ENCODE measurements around the gene IFNA14. TPM values are rescaled to one million over a fixed set of nuclear protein-coding genes. Genes with fewer than 3 reads are reported as not detected.

Gene IFNA14
- not detected in 2 replicates for total RNA-seq
- long read RNA-seq: 0 reads

DNA sequence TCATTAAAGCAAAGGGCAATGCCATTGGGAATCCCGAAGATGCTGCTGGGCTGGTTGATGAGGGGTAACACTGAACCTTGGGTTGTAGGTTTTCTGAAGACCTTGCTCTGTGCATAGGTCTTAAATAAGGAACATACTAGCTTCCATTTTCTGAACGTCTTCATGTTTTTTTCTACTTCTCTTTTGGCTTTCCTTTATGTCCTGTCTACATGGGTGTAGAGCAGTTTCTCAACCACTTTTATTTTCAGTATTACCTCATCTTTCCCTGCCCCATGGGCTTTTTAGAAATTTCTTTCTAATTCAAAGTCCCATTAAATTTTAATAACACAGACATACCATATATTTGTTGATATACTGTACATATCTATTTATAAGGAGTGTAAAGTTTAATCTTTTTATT lies at the start of gene IFNA14:
IFNA14 (minus strand) TSS at position 95 of the 400 bp plus-strand sequence; CDS start at position 25, 70 bp downstream.
- Mint-ChIP-seq H3K4me1 (ENCODE audit: low read depth) (no peaks in the 10 kb centered on the region), H3K27ac (no peak within 1 kb of the TSS), H3K4me3 (ENCODE audit: low read depth) (no peak within 1 kb of the TSS), H3K36me3 (ENCODE audit: insufficient read depth) (no peaks in the 10 kb centered on the region), H3K27me3 (peaks cover 56% of the 10 kb centered on the region), H3K9me3 (ENCODE audit: low read depth) (no peaks in the 10 kb centered on the region)
- no peak for TF ChIP-seq CTCF (IDR thresholded peaks at IDR 0.05; ENCODE audit: unreplicated experiment)
- DNase-seq (ENCODE audit: low spot score, unreplicated experiment): no peak

GRCh38 chr9:21287280-21287679 lies 47.5 kb upstream of the IFNA14 start:
- Mint-ChIP-seq H3K4me3 (ENCODE audit: low read depth) (no peak overlapping the region), H3K36me3 (ENCODE audit: insufficient read depth) (no peaks in the 10 kb centered on the region), H3K27me3 (peaks cover 44% of the 10 kb centered on the region), H3K4me1 (ENCODE audit: low read depth) (no peaks in the 10 kb centered on the region), H3K27ac (no peak overlapping the region), H3K9me3 (ENCODE audit: low read depth) (no peaks in the 10 kb centered on the region)
- no peak for DNase-seq (ENCODE audit: low spot score, unreplicated experiment)
- TF ChIP-seq CTCF (IDR thresholded peaks at IDR 0.05; ENCODE audit: unreplicated experiment): no peak

DNA sequence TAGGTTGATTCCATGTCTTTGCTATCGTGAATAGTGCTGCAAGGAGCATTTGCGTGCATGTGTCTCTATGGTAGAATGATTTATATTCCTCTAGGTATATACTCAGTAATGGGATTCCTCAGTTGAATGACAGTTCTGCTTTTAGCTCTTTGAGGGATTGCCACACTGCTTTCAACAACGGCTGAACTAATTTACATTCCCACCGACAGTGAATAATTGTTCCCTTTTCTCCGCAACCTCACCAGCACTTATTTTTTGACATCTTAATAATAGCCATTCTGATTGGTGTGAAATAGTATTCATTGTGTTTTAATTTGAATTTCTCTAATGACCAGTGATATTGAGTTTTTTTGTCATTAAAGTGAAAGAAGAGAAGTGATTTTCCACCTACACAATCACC lies 46.9 kb upstream of the IFNA14 start:
- H3K27me3 Mint-ChIP-seq: peaks cover 44% of the 10 kb centered on the region
- no peaks in the 10 kb centered on the region for H3K4me1 Mint-ChIP-seq (ENCODE audit: low read depth)
- no peak overlapping the region for H3K27ac Mint-ChIP-seq
- DNase-seq (ENCODE audit: low spot score, unreplicated experiment): no peak
- H3K9me3 Mint-ChIP-seq (ENCODE audit: low read depth): no peaks in the 10 kb centered on the region
- H3K4me3 Mint-ChIP-seq (ENCODE audit: low read depth): no peak overlapping the region
- TF ChIP-seq CTCF (IDR thresholded peaks at IDR 0.05; ENCODE audit: unreplicated experiment): no peak
- H3K36me3 Mint-ChIP-seq (ENCODE audit: insufficient read depth): no peaks in the 10 kb centered on the region

DNA sequence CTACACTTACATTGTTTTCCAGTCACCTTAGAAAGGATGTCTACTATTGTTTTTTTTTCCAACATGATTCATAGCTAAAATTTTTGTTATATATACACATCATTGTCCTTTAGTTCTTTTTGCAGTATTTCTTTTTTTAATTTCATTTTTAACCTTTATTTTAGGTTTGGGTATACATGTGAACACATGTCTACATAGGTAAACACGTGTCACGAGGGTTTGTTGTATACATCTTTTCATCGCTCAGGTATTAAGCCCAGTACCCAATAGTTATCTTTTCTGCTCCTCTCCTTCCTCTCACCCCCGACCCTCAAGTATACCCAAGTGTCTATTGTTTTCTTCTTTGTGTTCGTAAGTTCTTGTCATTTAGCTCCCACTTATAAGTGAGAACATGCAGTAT lies 46.3 kb upstream of the IFNA14 start:
- H3K4me3 Mint-ChIP-seq (ENCODE audit: low read depth): no peak overlapping the region
- no peak for TF ChIP-seq CTCF (IDR thresholded peaks at IDR 0.05; ENCODE audit: unreplicated experiment)
- no peak overlapping the region for H3K27ac Mint-ChIP-seq
- no peaks in the 10 kb centered on the region for H3K4me1 Mint-ChIP-seq (ENCODE audit: low read depth)
- no peaks in the 10 kb centered on the region for H3K36me3 Mint-ChIP-seq (ENCODE audit: insufficient read depth)
- no peaks in the 10 kb centered on the region for H3K9me3 Mint-ChIP-seq (ENCODE audit: low read depth)
- H3K27me3 Mint-ChIP-seq: peaks cover 46% of the 10 kb centered on the region
- no peak for DNase-seq (ENCODE audit: low spot score, unreplicated experiment)

DNA sequence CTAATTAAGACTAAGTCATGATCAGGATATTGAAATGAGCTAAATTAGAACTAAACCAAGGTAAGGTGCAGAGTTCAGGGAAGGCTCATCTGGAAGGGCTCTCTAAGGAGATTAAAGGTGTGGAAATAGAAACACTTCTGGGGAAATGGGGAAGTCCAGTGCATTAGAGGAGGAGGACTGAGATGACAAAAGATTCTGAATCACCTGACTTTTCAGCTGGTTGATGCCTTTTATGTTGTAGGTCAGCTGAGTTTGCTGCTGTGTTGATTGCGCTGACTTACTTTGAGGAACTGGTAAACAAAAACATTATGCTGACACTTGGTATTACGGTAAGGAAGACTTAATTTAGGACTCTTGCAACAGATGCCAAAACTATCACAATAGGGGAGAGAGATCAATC lies 41.5 kb upstream of the IFNA14 start:
- no peak overlapping the region for H3K27ac Mint-ChIP-seq
- no peaks in the 10 kb centered on the region for H3K4me1 Mint-ChIP-seq (ENCODE audit: low read depth)
- TF ChIP-seq CTCF (IDR thresholded peaks at IDR 0.05; ENCODE audit: unreplicated experiment): no peak
- DNase-seq (ENCODE audit: low spot score, unreplicated experiment): no peak
- no peaks in the 10 kb centered on the region for H3K36me3 Mint-ChIP-seq (ENCODE audit: insufficient read depth)
- H3K9me3 Mint-ChIP-seq (ENCODE audit: low read depth): no peaks in the 10 kb centered on the region
- peaks cover 49% of the 10 kb centered on the region for H3K27me3 Mint-ChIP-seq
- no peak overlapping the region for H3K4me3 Mint-ChIP-seq (ENCODE audit: low read depth)

Data from progenitor cell of endocrine pancreas (in vitro differentiated cells).